Measurements from ENCODE around the gene CENPV.
"Not testable (repeated sequence)": the region's sequence is repeated elsewhere in the genome, so short reads cannot be mapped to it uniquely, and the experiment has no call there.

The CENPV gene

DNA sequence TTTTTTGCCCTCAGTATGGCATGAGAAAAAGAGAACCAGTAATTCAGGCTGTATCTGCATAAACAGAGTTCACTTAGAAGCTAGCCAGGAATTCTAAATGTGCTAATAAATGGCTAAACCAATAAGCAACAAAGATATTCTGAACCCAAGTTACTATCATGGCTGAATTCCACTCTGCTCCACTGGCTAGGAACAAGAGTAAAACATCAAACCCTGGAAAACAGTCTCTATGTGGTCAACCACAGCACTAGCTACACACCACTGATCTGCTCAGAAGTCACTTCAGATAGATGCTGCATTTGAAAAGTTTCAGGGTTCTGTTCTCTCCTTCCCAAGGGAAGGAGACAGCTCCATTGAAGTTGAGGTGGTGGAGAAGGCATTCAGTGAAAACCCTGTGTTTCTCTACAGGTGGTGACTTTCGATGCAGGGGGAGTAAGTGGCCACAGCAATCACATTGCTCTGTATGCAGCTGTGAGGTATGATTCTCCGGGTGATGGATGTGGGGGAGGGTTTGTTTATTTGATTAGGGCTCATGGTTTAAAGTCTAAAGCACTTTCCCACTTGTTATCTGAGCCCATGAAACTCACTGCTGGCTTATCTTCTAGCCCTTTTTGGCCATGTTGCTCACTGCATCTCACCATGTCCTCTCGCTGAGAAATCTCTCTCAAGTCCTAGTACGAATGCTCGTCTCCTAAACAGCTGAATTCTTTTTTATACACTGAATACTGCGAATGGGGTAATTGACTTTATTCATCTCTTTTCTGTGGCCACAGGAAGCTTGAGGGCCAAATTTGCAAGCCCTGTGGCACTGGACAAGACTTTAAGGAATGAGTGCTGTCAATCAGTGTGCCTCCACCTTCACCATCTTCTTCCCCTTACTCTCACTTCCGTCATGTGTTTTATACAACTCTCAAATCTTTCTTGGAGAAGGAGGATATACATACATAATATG, 39.9 kb downstream of the CENPV start:
- DNase-seq (ENCODE audit: low spot score), result no peak

DNA sequence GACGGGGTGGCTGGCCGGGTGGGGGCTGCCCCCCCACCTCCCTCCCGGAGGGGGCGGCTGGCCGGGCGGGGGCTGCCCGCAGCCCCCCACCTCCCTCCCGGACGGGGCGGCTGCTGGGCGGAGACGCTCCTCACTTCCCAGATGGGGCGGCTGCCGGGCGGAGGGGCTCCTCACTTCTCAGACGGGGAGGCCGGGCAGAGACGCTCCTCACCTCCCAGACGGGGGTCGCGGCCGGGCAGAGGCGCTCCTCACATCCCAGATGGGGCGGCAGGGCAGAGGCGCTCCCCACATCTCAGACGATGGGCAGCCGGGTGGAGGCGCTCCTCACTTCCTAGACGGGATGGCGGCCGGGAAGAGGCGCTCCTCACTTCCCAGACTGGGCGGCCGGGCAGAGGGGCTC, 41.2 kb downstream of the CENPV start:
- not testable (repeated sequence) for DNase-seq (ENCODE audit: low spot score)

DNA sequence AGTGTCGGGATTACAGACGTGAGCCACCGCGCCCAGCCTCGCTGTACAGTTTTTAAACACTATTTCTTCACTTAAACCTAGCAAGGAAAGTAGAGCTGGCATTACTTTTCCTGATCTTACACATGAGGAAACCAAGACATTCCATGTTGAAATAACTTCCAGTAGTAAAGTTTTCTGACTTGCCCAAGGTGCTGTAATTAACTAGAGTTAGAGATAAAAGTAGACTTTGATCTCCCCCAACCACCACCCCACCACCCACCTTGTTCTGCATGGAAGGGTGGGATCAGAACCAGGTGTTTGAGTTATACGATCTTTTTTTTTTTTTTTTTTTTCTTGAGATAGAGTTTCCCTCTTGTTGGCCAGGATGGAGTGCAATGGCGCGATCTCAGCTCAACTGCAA, 47.1 kb downstream of the CENPV start:
- no peak for DNase-seq (ENCODE audit: low spot score)

DNA sequence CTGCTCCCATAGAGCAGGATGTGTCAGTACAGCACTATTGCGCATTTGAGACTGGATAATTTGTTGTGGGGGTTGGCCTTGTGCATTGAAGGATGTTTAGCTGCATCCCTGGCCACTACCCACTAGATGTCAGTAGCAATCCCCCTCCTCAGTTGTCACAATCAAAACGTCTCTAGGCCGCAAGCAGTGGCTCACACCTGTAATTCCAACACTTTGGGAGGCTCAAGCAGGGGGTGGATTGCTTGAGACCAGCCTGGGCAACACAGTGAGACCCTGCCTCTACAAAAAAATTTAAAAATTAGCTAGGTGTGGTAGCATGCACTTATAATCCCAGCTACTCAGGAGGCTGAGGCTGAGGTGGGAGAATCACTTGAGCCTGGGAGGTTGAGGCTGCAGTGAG, 48.4 kb downstream of the CENPV start:
- DNase-seq (ENCODE audit: low spot score), result no peak

DNA sequence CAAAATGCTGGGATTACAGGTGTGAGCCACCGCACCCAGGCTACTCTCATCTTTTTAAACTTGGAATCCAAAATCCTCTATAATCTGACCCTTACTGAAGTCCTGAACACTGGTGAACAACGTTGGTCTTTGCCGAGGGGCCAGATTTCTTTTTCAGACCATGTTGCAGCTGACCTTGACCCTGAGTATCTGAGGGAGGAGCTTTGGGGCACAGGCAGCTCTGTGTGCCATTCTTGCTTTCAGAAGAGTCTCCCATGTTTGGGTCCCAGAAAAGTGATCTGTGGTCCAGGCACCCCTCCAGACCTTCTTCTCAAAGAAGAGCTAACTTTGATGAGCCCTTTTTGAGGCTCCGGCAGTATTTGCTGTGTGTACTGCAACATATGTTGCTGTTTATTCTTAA, 50.4 kb downstream of the CENPV start:
- no peak for DNase-seq (ENCODE audit: low spot score)

DNA sequence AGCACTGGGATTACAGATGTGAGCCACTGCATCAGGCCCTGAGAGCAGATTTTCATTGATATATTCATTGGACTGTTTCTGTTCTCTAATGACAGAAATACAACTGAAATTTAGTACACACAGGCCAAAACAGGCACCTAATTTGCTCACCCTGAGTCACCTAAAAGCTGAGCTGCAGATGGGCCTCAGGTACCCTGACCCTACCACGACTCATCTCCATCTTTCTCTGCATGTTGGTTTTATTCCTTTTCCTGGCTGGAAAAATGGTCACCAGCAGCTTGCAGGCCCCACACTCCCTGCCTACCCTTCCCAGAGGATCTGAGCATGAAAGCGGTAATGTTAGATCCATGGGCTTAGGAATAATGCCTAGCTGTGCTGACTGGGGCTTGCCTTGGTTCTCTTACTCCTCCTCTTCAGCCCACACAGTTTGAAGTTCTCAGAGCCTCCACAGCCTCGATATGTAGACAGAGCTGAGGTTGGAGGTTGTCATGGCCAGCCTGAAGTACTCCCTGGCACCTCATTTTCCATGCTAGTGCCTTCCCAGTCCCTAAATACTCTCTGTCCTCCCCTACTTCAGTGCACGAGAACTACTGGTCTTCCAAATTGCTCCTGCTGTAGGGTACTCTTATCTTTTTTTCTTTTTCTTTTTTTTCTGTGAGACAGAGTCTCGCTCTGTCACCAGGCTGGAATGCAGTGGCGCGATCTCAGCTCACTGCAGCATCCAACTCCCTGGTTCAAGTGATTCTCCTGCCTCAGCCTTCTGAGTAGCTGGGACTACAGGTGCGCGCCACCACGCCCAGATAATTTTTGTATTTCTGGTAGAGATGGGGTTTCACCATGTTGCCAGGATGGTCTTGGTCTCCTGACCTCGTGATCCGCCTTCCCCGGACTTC, 51.1 kb downstream of the CENPV start:
- DNase-seq (ENCODE audit: low spot score), result no peak

DNA sequence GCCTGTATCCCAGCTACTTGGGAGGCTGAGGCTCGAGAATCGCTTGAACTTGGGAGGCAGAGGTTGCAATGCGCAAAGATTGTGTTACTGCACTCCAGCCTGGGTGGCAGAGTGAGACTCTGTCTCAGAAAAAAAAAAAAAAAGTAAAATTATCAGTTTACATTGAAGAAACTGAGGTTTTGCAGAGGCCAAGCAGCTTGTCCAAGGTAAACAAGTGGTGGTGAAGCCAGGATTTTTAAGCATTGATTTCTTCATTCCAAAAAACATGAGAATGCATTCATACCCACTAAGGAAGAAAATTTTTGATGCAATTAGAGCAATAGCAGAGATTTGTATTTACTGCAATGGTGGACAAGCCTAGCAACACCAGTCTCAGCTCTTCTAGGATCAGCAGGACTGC, 52.7 kb downstream of the CENPV start:
- DNase-seq (ENCODE audit: low spot score), result no peak

DNA sequence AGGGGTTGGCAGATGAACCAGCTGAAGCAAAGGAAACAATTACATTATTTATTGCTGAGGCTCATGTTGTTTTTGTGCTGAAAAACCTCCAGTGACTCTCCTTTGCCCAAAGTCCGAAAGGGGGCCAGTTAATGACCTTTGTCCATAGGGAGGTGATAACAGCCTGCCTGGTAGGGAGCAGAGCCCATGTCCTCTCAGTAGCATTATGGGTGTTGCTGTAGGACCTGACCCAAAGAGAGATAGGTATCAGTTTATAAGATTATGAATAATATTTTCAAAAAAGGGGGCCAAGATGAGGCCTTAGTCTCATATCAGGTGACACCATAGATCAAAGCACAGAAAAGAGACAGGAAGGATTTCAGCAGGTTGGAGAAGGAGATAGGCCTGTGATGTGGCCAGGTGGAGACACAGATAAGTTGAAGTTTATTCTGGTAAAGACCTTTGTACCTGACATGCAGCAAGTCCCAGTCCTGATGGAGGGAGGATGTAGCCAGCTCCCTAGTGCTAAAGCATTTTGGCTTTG, 55.1 kb downstream of the CENPV start:
- DNase-seq (ENCODE audit: low spot score), result no peak

DNA sequence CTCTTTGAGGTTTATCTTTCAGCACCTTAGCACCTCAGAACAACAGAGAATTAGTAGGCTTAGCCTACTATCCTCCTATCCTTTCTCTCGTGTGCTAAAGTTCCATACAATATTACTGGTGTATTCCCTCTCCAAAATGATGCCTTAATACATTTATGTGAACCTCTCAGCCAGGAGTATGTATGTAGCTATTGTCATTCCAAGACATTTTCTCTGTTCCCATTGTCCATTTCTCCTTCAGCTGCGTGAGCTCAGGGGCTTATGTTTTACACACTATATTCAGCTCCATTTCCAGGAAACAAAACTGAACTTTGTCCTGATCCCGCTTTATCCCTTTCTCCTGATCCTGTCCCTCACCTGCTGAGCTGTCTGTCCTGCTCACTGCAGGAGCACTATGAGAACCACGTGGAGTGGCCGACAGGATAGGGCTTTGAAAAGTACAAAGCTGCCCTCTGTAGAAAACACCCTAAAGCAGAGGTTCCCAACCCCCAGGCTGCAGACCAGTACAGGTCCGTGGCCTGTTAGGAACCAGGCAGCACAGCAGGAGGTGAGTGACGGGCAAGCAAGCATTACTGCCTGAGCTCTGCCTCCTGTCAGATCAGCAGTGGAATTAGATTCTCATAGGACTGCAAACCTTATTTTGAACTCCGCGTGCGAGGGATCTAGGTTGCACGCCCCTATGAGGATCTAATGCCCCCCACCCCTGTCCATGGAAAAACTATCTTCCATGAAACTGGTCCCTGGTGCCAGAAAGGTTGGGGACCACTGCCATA, 55.7 kb downstream of the CENPV start:
- no peak for DNase-seq (ENCODE audit: low spot score)

DNA sequence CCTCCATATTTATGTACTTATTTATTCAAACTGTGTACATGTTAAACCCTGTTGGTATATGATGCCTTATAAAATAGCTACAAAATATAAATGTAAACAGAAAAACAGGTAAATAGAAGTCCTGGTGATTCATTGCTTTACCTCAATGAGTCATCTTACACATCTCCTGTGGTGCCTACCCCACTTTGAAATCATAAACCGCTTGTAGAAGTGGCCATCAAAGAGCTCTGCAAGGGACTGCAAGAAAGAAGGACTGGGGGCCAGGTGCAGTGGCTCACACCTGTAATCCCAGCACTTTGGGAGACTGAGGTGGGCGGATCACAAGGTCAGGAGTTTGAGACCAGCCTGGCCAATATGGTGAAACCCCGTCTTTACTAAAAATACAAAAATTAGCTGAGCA, 57.2 kb downstream of the CENPV start:
- not testable (repeated sequence) for DNase-seq (ENCODE audit: low spot score)

DNA sequence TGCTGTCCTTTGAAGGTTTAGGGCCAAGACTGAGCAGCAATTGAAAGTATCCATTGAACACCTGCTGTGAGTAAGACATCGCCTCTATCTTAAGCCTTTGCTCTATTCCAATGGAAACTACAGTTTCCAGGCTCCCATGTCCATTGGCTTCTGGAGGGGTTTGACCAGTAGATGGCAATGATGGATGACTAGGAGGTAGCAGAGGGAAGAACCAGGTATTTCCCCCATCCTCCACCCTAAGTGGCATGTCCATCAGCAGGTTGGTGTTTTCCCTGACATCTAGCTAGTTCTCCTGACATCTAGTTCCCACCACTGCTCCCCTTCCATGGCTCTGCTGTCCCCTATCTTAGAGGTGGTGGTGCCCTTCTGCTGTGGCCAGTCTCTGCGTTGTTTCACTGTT, 58.7 kb downstream of the CENPV start:
- DNase-seq (ENCODE audit: low spot score), result no peak

DNA sequence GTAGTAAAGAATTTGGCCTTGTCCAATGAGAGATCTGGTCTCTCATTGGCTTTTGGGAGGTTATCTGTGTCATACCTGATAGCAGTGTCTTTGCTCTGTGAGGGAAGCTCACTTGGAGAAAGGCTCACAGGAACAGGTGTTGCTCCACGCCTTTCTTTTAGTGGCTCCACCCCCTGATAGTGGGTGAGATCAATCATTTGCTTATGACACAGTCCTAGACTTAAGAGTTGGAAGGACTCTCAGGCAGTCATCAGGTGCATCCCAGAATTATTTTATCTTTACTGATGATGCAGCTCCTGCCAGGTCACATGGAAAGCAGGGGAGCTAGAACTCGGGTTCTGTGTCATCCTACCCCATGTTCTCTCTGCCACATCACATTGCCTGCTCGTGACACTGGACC, 59.3 kb downstream of the CENPV start:
- no peak for DNase-seq (ENCODE audit: low spot score)

Measured in hepatic stellate cell (primary cell).